Nephron progenitor cell (in vitro differentiated cells): Measurements from ENCODE around the gene NEB.

Experiments used
- DNase-seq: peaks from one replicate; pipeline ENCODE4 v3.0.0; 2021
- H3K27ac Mint-ChIP-seq: 2 replicates; pipeline ENCODE4 v1.8.0; 2021; ENCODE audit warnings: mild to moderate bottlenecking, moderate library complexity, mixed read lengths
- H3K27me3 Mint-ChIP-seq: 2 replicates; pipeline ENCODE4 v1.8.0; 2021; ENCODE audit warnings: mild to moderate bottlenecking, low read depth, mixed read lengths; ENCODE audit not compliant: poor library complexity
- H3K36me3 Mint-ChIP-seq: 2 replicates; pipeline ENCODE4 v1.8.0; 2021; ENCODE audit warnings: low read depth, mixed read lengths
- H3K4me1 Mint-ChIP-seq: 2 replicates; pipeline ENCODE4 v1.8.0; 2021; ENCODE audit warnings: mixed read lengths
- H3K4me3 Mint-ChIP-seq: 2 replicates; pipeline ENCODE4 v1.8.0; 2021; ENCODE audit warnings: mild to moderate bottlenecking, moderate library complexity, mixed read lengths
- H3K9me3 Mint-ChIP-seq: 2 replicates; pipeline ENCODE4 v1.8.0; 2021; ENCODE audit warnings: mild to moderate bottlenecking, moderate library complexity, mixed read lengths
- CTCF ChIP-seq: fragments of 200-600 bp; sonication (generic); IDR thresholded peaks from 2 replicates; pipeline ENCODE4 v1.5.0; 2021; ENCODE audit warnings: antibody characterized with exemption

The NEB gene

DNA sequence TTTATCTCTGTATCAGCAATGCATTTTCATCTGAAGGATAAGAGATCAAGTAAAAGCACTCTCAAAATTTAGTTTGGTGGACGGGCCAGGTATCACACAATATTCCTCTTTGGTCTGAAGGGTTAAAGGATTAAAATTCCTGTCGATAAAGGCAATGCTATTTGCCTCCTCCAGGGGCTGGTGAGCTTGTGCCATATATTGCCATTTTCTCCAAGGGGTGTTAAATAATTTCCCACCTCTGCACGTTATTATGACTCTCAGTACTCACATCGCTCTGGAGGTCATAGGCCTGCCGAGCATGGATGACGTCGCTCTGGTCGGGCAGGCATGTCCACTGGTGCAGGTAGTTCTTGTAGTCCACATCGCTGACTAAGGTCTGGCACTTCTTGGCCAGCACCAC lies 94.2 kb downstream of the NEB start:
- Mint-ChIP-seq H3K4me1 (peaks cover 14% of the 10 kb centered on the region), H3K9me3 (peaks cover 9% of the 10 kb centered on the region), H3K27ac (no peak overlapping the region), H3K27me3 (no peaks in the 10 kb centered on the region), H3K36me3 (no peaks in the 10 kb centered on the region), H3K4me3 (no peak overlapping the region)
- no peak for TF ChIP-seq CTCF
- no peak for DNase-seq

- no peak for TF ChIP-seq CTCF
- no peaks in the 10 kb centered on the region for H3K27me3 Mint-ChIP-seq
These were observed 95.3 kb downstream of the NEB start for GRCh38 chr2:151638990-151639389.

GRCh38 chr2:151638191-151638933 lies 95.9 kb downstream of the NEB start:
- peaks cover 19% of the 10 kb centered on the region for H3K9me3 Mint-ChIP-seq
- no peak overlapping the region for H3K27ac Mint-ChIP-seq
- no peak for DNase-seq
- no peak overlapping the region for H3K4me3 Mint-ChIP-seq
- no peaks in the 10 kb centered on the region for H3K27me3 Mint-ChIP-seq
- H3K4me1 Mint-ChIP-seq, result peaks cover 14% of the 10 kb centered on the region
- no peak for TF ChIP-seq CTCF
- peaks cover 5% of the 10 kb centered on the region for H3K36me3 Mint-ChIP-seq

More at GRCh38 chr2:151638990-151639389, 95.3 kb downstream of the NEB start:
- peaks cover 2% of the 10 kb centered on the region for H3K36me3 Mint-ChIP-seq
- no peak for DNase-seq
- no peak overlapping the region for H3K4me3 Mint-ChIP-seq
- H3K27ac Mint-ChIP-seq, result no peak overlapping the region
- H3K4me1 Mint-ChIP-seq, result peaks cover 14% of the 10 kb centered on the region
- H3K9me3 Mint-ChIP-seq, result peaks cover 16% of the 10 kb centered on the region

DNA sequence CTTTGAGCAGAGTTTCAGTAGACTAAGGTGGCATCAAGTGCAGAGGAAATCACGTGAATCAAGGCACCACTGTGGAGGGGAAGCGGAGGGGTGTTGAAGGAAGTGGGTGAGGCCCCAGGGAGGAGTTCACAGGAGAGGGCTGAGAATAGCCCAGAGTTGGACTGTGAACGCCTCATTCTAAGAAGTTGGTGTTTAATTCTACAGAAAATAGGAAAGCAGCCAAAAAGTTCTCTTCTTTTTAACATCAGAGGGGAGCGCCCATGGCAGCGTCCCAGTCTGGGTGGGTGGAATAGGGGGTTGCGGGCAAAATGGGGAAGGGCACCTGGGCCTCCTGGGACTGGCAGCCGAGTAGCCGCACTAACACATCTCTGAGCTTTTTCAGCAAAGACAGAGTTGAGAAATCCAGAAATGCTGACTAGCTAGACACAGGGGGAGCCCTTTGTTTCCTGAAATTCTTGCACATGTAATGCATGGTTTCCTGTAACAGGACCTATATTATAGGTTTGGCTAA lies 97.0 kb downstream of the NEB start:
- H3K4me3 Mint-ChIP-seq, result no peak overlapping the region
- no peaks in the 10 kb centered on the region for H3K27me3 Mint-ChIP-seq
- peaks cover 14% of the 10 kb centered on the region for H3K4me1 Mint-ChIP-seq
- no peak for TF ChIP-seq CTCF
- peaks cover 5% of the 10 kb centered on the region for H3K36me3 Mint-ChIP-seq
- peaks cover 19% of the 10 kb centered on the region for H3K9me3 Mint-ChIP-seq
- DNase-seq, result no peak
- peak overlapping the region; percentile 40 for H3K27ac Mint-ChIP-seq

DNA sequence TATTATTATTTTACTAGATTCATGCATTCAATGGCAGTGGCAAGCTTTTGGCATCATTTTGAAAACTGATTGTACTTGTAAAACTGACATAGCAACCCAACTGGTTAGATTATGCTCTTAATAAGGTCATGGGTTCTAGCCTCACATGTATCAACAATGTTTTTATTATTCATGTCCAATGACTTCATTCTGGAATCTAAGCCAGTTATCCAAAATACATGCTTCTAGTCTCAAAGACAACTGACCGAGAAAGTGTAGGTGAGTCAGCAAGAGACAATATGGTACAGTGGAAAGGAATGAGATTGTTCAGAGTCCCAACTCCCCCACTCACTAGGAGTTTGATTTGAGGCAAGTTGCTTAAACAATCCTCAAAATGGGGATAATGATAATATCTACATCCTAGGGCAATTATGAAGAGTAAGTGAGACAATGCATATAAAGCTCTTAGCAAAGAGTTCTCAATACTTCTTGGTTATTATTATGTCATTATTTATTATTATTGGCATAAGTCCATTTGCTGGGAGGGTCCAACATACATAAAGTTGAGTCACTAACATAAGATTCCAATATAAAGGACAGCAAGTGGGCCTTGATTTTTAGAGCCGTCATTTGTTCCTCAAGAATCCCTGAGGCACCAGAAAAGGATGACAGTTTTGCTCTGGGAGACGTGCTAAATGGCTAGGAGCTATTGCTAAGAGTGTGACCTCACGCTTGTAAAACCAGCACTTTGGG lies 99.4 kb downstream of the NEB start:
- H3K36me3 Mint-ChIP-seq, result peaks cover 5% of the 10 kb centered on the region
- H3K27ac Mint-ChIP-seq, result no peak overlapping the region
- H3K4me3 Mint-ChIP-seq, result no peak overlapping the region
- peaks cover 19% of the 10 kb centered on the region for H3K9me3 Mint-ChIP-seq
- H3K27me3 Mint-ChIP-seq, result no peaks in the 10 kb centered on the region
- no peak for DNase-seq
- H3K4me1 Mint-ChIP-seq, result peaks cover 14% of the 10 kb centered on the region
- TF ChIP-seq CTCF, result no peak
